H9 (cell line): ENCODE results near the gene HCK. TPM values are rescaled to one million over a fixed set of nuclear protein-coding genes. Genes with fewer than 3 reads are reported as not detected.

Experiments
- DNase-seq: peaks from one replicate; pipeline ENCODE4 v3.0.0-alpha.2; 2017
- H2AFZ ChIP-seq: one replicate; pipeline ENCODE4 v1.6.1; 2013; ENCODE audit warnings: mild to moderate bottlenecking, low read length, control low read depth, moderate library complexity
- H2AK5ac ChIP-seq: 2 replicates; pipeline ENCODE4 v1.6.1; 2013; ENCODE audit warnings: low read length, control low read depth, mixed read lengths; ENCODE audit not compliant: insufficient read length
- H2BK120ac ChIP-seq: one replicate; pipeline ENCODE4 v1.6.1; 2013; ENCODE audit warnings: low read depth, mild to moderate bottlenecking, low read length, control low read depth, inconsistent platforms; ENCODE audit not compliant: poor library complexity, severe bottlenecking
- H2BK12ac ChIP-seq: 2 replicates; pipeline ENCODE4 v1.6.1; 2013; ENCODE audit warnings: low read length, control low read depth, mixed read lengths, low read depth; ENCODE audit not compliant: insufficient read length
- H2BK15ac ChIP-seq: 2 replicates; pipeline ENCODE4 v1.6.1; 2013; ENCODE audit warnings: low read depth, low read length, control low read depth
- H2BK20ac ChIP-seq: one replicate; pipeline ENCODE4 v1.6.1; 2013; ENCODE audit warnings: low read depth, mild to moderate bottlenecking, low read length, control low read depth, inconsistent platforms; ENCODE audit not compliant: poor library complexity, severe bottlenecking
- H2BK5ac ChIP-seq: 2 replicates; pipeline ENCODE4 v1.6.1; 2013; ENCODE audit warnings: low read length, control low read depth, mixed read lengths; ENCODE audit not compliant: insufficient read length
- H3K14ac ChIP-seq: 2 replicates; pipeline ENCODE4 v1.6.1; 2013; ENCODE audit warnings: low read length, control low read depth; ENCODE audit not compliant: insufficient read depth
- H3K18ac ChIP-seq: 2 replicates; pipeline ENCODE4 v1.6.1; 2013; ENCODE audit warnings: low read depth, mild to moderate bottlenecking, mixed read lengths, low read length, control low read depth; ENCODE audit not compliant: insufficient read length
- H3K23ac ChIP-seq: 2 replicates; pipeline ENCODE4 v1.6.1; 2013; ENCODE audit warnings: low read length, control low read depth, mixed read lengths, low read depth; ENCODE audit not compliant: insufficient read length
- H3K23me2 ChIP-seq: 2 replicates; pipeline ENCODE4 v1.6.1; 2013; ENCODE audit warnings: low read depth, mild to moderate bottlenecking, mixed read lengths, low read length, control low read depth; ENCODE audit not compliant: insufficient read length, poor library complexity, severe bottlenecking
- H3K27ac ChIP-seq: 2 replicates; pipeline ENCODE4 v1.5.1; 2013; ENCODE audit warnings: low read length, control low read depth, mixed read lengths, low read depth; ENCODE audit not compliant: insufficient read length
- H3K27me3 ChIP-seq: 2 replicates; pipeline ENCODE4 v1.6.1; 2013; ENCODE audit warnings: low read length, control low read depth, inconsistent platforms; ENCODE audit not compliant: insufficient read depth
- H3K4ac ChIP-seq: 2 replicates; pipeline ENCODE4 v1.6.1; 2013; ENCODE audit warnings: low read depth, mild to moderate bottlenecking, control low read depth, inconsistent platforms, low read length, moderate library complexity
- H3K4me1 ChIP-seq: 2 replicates; pipeline ENCODE4 v1.6.1; 2013; ENCODE audit warnings: low read length, control low read depth, inconsistent platforms; ENCODE audit not compliant: insufficient read depth
- H3K4me2 ChIP-seq: 2 replicates; pipeline ENCODE4 v1.6.1; 2013; ENCODE audit warnings: low read length, control low read depth, mixed read lengths; ENCODE audit not compliant: insufficient read length, insufficient read depth
- H3K56ac ChIP-seq: 2 replicates; pipeline ENCODE4 v1.6.1; 2013; ENCODE audit warnings: low read depth, mild to moderate bottlenecking, mixed read lengths, low read length, control low read depth; ENCODE audit not compliant: insufficient read length
- H3K79me1 ChIP-seq: 2 replicates; pipeline ENCODE4 v1.6.1; 2013; ENCODE audit warnings: low read depth, mild to moderate bottlenecking, moderate library complexity, low read length, control low read depth, inconsistent platforms; ENCODE audit not compliant: insufficient read depth, poor library complexity, severe bottlenecking
- H3K79me2 ChIP-seq: 2 replicates; pipeline ENCODE4 v1.6.1; 2013; ENCODE audit warnings: low read length, control low read depth, inconsistent platforms; ENCODE audit not compliant: insufficient read depth
- H3K9ac ChIP-seq: 2 replicates; pipeline ENCODE4 v1.6.1; 2013; ENCODE audit warnings: low read length, control low read depth, mixed read lengths; ENCODE audit not compliant: insufficient read length; ENCODE audit errors: extremely low read depth
- H3K9me3 ChIP-seq: one replicate; pipeline ENCODE4 v1.6.1; 2013; ENCODE audit warnings: low read depth, low read length, inconsistent platforms; ENCODE audit not compliant: control insufficient read depth
- H3T11ph ChIP-seq: one replicate; pipeline ENCODE4 v1.6.1; 2013; ENCODE audit warnings: mild to moderate bottlenecking, low read length, control low read depth, inconsistent platforms
- H4K20me1 ChIP-seq: one replicate; pipeline ENCODE4 v1.6.1; 2013; ENCODE audit not compliant: control insufficient read depth, insufficient read length, insufficient read depth
- H4K5ac ChIP-seq: 2 replicates; pipeline ENCODE4 v1.6.1; 2013; ENCODE audit warnings: low read depth, mild to moderate bottlenecking, mixed read lengths, low read length, control low read depth; ENCODE audit not compliant: insufficient read length
- H4K8ac ChIP-seq: replicated peaks from 2 replicates; pipeline ENCODE4 v1.6.1; 2013; ENCODE audit warnings: low read length, control low read depth, mixed read lengths, low read depth; ENCODE audit not compliant: insufficient read length
- H4K91ac ChIP-seq: 2 replicates; pipeline ENCODE4 v1.6.1; 2013; ENCODE audit warnings: low read depth, mild to moderate bottlenecking, moderate library complexity, mixed read lengths, low read length, control low read depth; ENCODE audit not compliant: insufficient read length
- H3K27ac Mint-ChIP-seq, 3 experiments: 2 replicates in 2 of 3; 3 replicates in 1 of 3; pipeline ENCODE4 v1.8.0; 2020 to 2021; ENCODE audit warnings: mixed read lengths in 3 of 3, mild to moderate bottlenecking in 1 of 3, moderate library complexity in 1 of 3
- H3K27me3 Mint-ChIP-seq: 2 replicates; pipeline ENCODE4 v1.8.0; 2021; ENCODE audit warnings: low read depth, mild to moderate bottlenecking, moderate library complexity, mixed read lengths
- H3K36me3 Mint-ChIP-seq, 3 experiments: 2 replicates in 2 of 3; 3 replicates in 1 of 3; pipeline ENCODE4 v1.8.0; 2020 to 2021; ENCODE audit warnings: low read depth in 3 of 3, mixed read lengths in 3 of 3; ENCODE audit not compliant: insufficient read depth in 1 of 3
- H3K4me1 Mint-ChIP-seq, 2 experiments: 2 replicates each; pipeline ENCODE4 v1.8.0; 2020; ENCODE audit warnings: mixed read lengths in 2 of 2
- H3K4me3 Mint-ChIP-seq, 2 experiments: 2 replicates in 1 of 2; 3 replicates in 1 of 2; pipeline ENCODE4 v1.8.0; 2020 to 2021; ENCODE audit warnings: mild to moderate bottlenecking in 2 of 2, mixed read lengths in 2 of 2, moderate library complexity in 1 of 2
- H3K9me3 Mint-ChIP-seq, 2 experiments: 2 replicates in 1 of 2; 3 replicates in 1 of 2; pipeline ENCODE4 v1.8.0; 2020; ENCODE audit warnings: mild to moderate bottlenecking in 2 of 2, mixed read lengths in 2 of 2, moderate library complexity in 1 of 2
- CTCF ChIP-seq: fragments of 200-600 bp; sonication (generic); conservative IDR thresholded peaks from 3 replicates; pipeline ENCODE4 v1.8.0; 2021; ENCODE audit warnings: antibody characterized with exemption, mild to moderate bottlenecking
- WGBS: extraction: QIAGEN DNeasy Blood & Tissue Kit; methylation state at CpG from one replicate; pipeline ENCODE4 v1.1.7; 2013; ENCODE audit warnings: missing lambda C conversion rate, low lambda C conversion rate, mixed read lengths; ENCODE audit not compliant: insufficient read length; ENCODE audit errors: extremely low coverage; 5-methylcytosine and 5-hydroxymethylcytosine counted together
- total RNA-seq: library from RNA; stranded (reverse); gene quantifications from 2 replicates; pipeline ENCODE4 v1.2.1, GENCODE V29; 2021

Gene HCK
- total RNA-seq, 1 experiment from 2014 or later = 1.7 TPM

GRCh38 chr20:32112841-32113240 lies 60.8 kb downstream of the HCK start:
- Histone ChIP-seq H3K79me2 (peaks cover 6% of the 10 kb centered on the region; the same call in 1 of the 2 replicates), H3K79me1 (no peaks in the 10 kb centered on the region), H3K27me3 (no peaks in the 10 kb centered on the region), H4K5ac (no peak overlapping the region), H2AK5ac (no peak overlapping the region), H3T11ph (no peak overlapping the region), H4K8ac (no peak overlapping the region), H3K23me2 (peaks cover 6% of the 10 kb centered on the region), H3K9ac (no peak overlapping the region), H3K4ac (no peak overlapping the region), H4K91ac (no peak overlapping the region), H2BK12ac (no peak overlapping the region), H3K14ac (no peak overlapping the region), H3K4me2 (no peak overlapping the region), H3K9me3 (no peaks in the 10 kb centered on the region), H3K4me1 (0 out of 2 replicates have a peak, but pooled peaks cover 3% of the 10 kb centered on the region), H2BK20ac (no peak overlapping the region), H2AFZ (no peak overlapping the region), H3K18ac (no peak overlapping the region), H2BK5ac (no peak overlapping the region), H3K23ac (no peak overlapping the region), H4K20me1 (no peaks in the 10 kb centered on the region), H3K27ac (no peak overlapping the region), H3K56ac (no peak overlapping the region), H2BK15ac (no peak overlapping the region), H2BK120ac (no peak overlapping the region)
- Mint-ChIP-seq H3K36me3 (peaks cover 0 to 13% (median 6%) of the 10 kb centered on the region in 3 experiments; a peak in 5 of 7 replicates), H3K4me3 (no peak overlapping the region), H3K27me3 (no peaks in the 10 kb centered on the region; the same call in 1 of the 2 replicates), H3K9me3 (no peaks in the 10 kb centered on the region), H3K27ac (no peak overlapping the region), H3K4me1 (peaks cover 25 to 27% of the 10 kb centered on the region in 2 experiments)
- TF ChIP-seq CTCF = no peak
- no peak for DNase-seq
- WGBS = no CpG with 5 or more reads among the region's 5 CpGs
